Pancreas (tissue), 10 donors: ENCODE measurements around the gene MTA2. TPM values are rescaled to one million over a fixed set of nuclear protein-coding genes. Genes with fewer than 3 reads are reported as not detected.

Experiments used
- ATAC-seq, 4 donors: fragments of 200-7000 bp; cut with Tn5 transposase; one replicate each; pipeline versions ENCODE4 v1.8.0 to v1.9.1; 2020; ENCODE audit warnings: mild to moderate bottlenecking in 4 of 4, moderate library complexity in 4 of 4
- DNase-seq, 6 donors: peaks; one replicate each; pipeline ENCODE4 v3.0.0-alpha.2; 2020
- FAIRE-seq: peaks from 2 replicates; lab custom pipeline; 2012; peaks lifted over from hg19 to GRCh38; lab: Jason Lieb, UNC
- H3K27ac ChIP-seq, 4 donors: fragments of 200-600 bp; sonication (generic); 1 replicate in 3 of 4; 2 replicates in 1 of 4; pipeline versions ENCODE4 v1.5.0 to v1.8.0; 2020
- H3K27me3 ChIP-seq, 4 donors: fragments of 200-600 bp; one replicate each; pipeline ENCODE4 v1.8.0; 2021
- H3K36me3 ChIP-seq, 3 donors: fragments of 200-600 bp; sonication (generic) in 1 of 3; one replicate each; pipeline versions ENCODE4 v1.5.0 to v1.8.0; 2020 to 2021
- H3K4me1 ChIP-seq, 3 donors: fragments of 200-600 bp; one replicate each; pipeline ENCODE4 v1.8.0; 2021
- H3K4me3 ChIP-seq, 4 donors: fragments of 200-600 bp; sonication (generic) in 2 of 4; one replicate each; pipeline versions ENCODE4 v1.5.0 to v1.8.0; 2020 to 2021
- H3K9me3 ChIP-seq, 4 donors: fragments of 200-600 bp; one replicate each; pipeline ENCODE4 v1.8.0; 2021
- CTCF ChIP-seq, 4 donors: fragments of 200-600 bp; sonication (generic) in 3 of 4; IDR thresholded peaks; one replicate each; pipeline versions ENCODE4 v1.5.0 to v1.8.0; 2021; ENCODE audit warnings: antibody characterized with exemption in 4 of 4
- WGBS, 2 donors: extraction: QIAGEN DNeasy Blood & Tissue Kit; methylation state at CpG; one replicate each; pipeline ENCODE4 v1.1.7; 2013; 5-methylcytosine and 5-hydroxymethylcytosine counted together
- intact Hi-C, 3 donors: fragments of 100-400 bp; cut with DNase I; formaldehyde crosslinking; loops; one replicate each; pipeline versions ENCODE4 v1.11.1 to v1.14.2; 2022
- polyA plus RNA-seq, 2 donors: library from polyadenylated mRNA; stranded (reverse); fragments of 200-250 nt; gene quantifications; one replicate each; pipeline ENCODE4 v1.2.3, GENCODE V29; 2013
- total RNA-seq, 6 donors: library from RNA; stranded (reverse); fragmentation: NEBNext Ultra II Directional in 4 of 6; extraction: Animal tissue kit (Norgen Biotek cat#: 25700) in 4 of 6; gene quantifications; one replicate each; pipeline versions ENCODE4 v1.2.1 to v1.2.4, GENCODE V29; 2021 to 2023
- donor health status: healthy with polysubstance abuse.
- donor health status: DM: no; HTN: no; CAD: no; lungs with moderate emphysema.
- donor health status: DM: no; HTN: no; CAD: no.
- donor health status: control.
- donor health status: control.
- donor health status: Bipolar disorder and iron deficiency.
- donor health status: DM: yes; HTN: yes; CAD: no.
- donor health status: DM: no; HTN: no; CAD: no.
- donor health status: DM: no; HTN: no; CAD: no.
- donor health status: DM: yes; HTN: yes; CAD: no.

The MTA2 gene
- total and polyA plus RNA-seq, 8 donors = 14.7 to 42.3 (median 24.4) TPM

GRCh38 chr11:62604460-62605120, 2.9 kb upstream of the MTA2 start:
- ATAC-seq = no peak
- whole genome bisulfite sequencing, 2 donors = 87 to 88% methylated on average over 13 of the region's 13 CpGs
- intact Hi-C loops = no loop called here

GRCh38 chr11:62603776-62604299, 2.2 kb upstream of the MTA2 start:
- 87 to 91% methylated on average over 8 of the region's 8 CpGs for WGBS, 2 donors
- no peaks in the 10 kb centered on the region for H3K9me3 ChIP-seq
- no peak for ATAC-seq
- peaks cover 0 to 14% (median 11%) of the 10 kb centered on the region in 3 donors for H3K4me1 ChIP-seq
- TF ChIP-seq CTCF (IDR thresholded peaks at IDR 0.05) = no peak
- no peak overlapping the region for H3K4me3 ChIP-seq
- FAIRE-seq = no peak
- intact Hi-C loops = no loop called here
- H3K36me3 ChIP-seq = peaks cover 0 to 10% (median 0%) of the 10 kb centered on the region in 3 donors
- DNase-seq = no peak
- H3K27me3 ChIP-seq = no peaks in the 10 kb centered on the region
- no peak overlapping the region for H3K27ac ChIP-seq

More at GRCh38 chr11:62604460-62605120, 2.9 kb upstream of the MTA2 start:
- H3K27me3 ChIP-seq = no peaks in the 10 kb centered on the region
- DNase-seq (no peak), FAIRE-seq (no peak)
- no peak overlapping the region for H3K4me3 ChIP-seq
- no peak for TF ChIP-seq CTCF (IDR thresholded peaks at IDR 0.05)
- H3K9me3 ChIP-seq = no peaks in the 10 kb centered on the region
- H3K4me1 ChIP-seq = peaks cover 0 to 9% (median 6%) of the 10 kb centered on the region in 3 donors
- H3K27ac ChIP-seq = no peak overlapping the region
- H3K36me3 ChIP-seq = peaks cover 0 to 10% (median 0%) of the 10 kb centered on the region in 3 donors

GRCh38 chr11:62603072-62603408, 1.4 kb upstream of the MTA2 start:
- ATAC-seq (no peak), FAIRE-seq (no peak), DNase-seq (no peak)
- Histone ChIP-seq H3K9me3 (no peaks in the 10 kb centered on the region), H3K4me1 (peaks cover 0 to 14% (median 11%) of the 10 kb centered on the region in 3 donors), H3K27ac (peak overlapping the region in 1 of 4 donors; percentile 93), H3K36me3 (peaks cover 0 to 11% (median 4%) of the 10 kb centered on the region in 3 donors), H3K27me3 (no peaks in the 10 kb centered on the region), H3K4me3 (peak overlapping the region in 1 of 4 donors; percentile 96)
- TF ChIP-seq CTCF (IDR thresholded peaks at IDR 0.05) = no peak
- intact Hi-C loops = no loop called here
- WGBS, 2 donors = 82 to 89% methylated on average over 13 of the region's 13 CpGs

GRCh38 chr11:62602141-62603071, 741 bp upstream of the MTA2 start:
- H3K4me3 ChIP-seq = peak overlapping the region; percentile 84 to 96 (median 90)
- TF ChIP-seq CTCF (IDR thresholded peaks at IDR 0.05) = no peak
- ATAC-seq (peak; percentile 29 to 72 (median 64)), FAIRE-seq (no peak), DNase-seq (peak; percentile 66 to 91 (median 76))
- 9 to 10% methylated on average over 67 to 96 of the region's 96 CpGs for WGBS, 2 donors
- peaks cover 0 to 14% (median 11%) of the 10 kb centered on the region in 3 donors for H3K4me1 ChIP-seq
- intact Hi-C loops = no loop called here
- H3K36me3 ChIP-seq = peaks cover 0 to 17% (median 10%) of the 10 kb centered on the region in 3 donors
- H3K9me3 ChIP-seq = no peaks in the 10 kb centered on the region
- peak overlapping the region; percentile 74 to 94 (median 88) for H3K27ac ChIP-seq
- no peaks in the 10 kb centered on the region for H3K27me3 ChIP-seq
